ENCODE data around the gene LRBA.

GRCh38 chr4:150681063-150681462 is 334.0 kb downstream of the LRBA start:
- TF ChIP-seq, protein P1, sequence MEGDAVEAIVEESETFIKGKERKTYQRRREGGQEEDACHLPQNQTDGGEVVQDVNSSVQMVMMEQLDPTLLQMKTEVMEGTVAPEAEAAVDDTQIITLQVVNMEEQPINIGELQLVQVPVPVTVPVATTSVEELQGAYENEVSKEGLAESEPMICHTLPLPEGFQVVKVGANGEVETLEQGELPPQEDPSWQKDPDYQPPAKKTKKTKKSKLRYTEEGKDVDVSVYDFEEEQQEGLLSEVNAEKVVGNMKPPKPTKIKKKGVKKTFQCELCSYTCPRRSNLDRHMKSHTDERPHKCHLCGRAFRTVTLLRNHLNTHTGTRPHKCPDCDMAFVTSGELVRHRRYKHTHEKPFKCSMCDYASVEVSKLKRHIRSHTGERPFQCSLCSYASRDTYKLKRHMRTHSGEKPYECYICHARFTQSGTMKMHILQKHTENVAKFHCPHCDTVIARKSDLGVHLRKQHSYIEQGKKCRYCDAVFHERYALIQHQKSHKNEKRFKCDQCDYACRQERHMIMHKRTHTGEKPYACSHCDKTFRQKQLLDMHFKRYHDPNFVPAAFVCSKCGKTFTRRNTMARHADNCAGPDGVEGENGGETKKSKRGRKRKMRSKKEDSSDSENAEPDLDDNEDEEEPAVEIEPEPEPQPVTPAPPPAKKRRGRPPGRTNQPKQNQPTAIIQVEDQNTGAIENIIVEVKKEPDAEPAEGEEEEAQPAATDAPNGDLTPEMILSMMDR (IDR thresholded peaks at IDR 0.05 in 4 of 5, conservative IDR thresholded peaks at IDR 0.05 in 1 of 5), result no peak
- TF ChIP-seq POLR2A (IDR thresholded peaks at IDR 0.05), result no peak

All from gastrocnemius medialis (tissue), 4 donors.